ENCODE measurements around the gene CASP10. TPM values are rescaled to one million over a fixed set of nuclear protein-coding genes. Genes with fewer than 3 reads are reported as not detected.
A peak's percentile ranks its signal among the peaks of the same experiment; 100 is the strongest.

Gene CASP10
- total and polyA plus RNA-seq, 9 of the 15 experiments (the other 6 are each of a cell fraction or from before 2014, with no cell fraction given): 7.1 to 20.4 (median 10.8) TPM

DNA sequence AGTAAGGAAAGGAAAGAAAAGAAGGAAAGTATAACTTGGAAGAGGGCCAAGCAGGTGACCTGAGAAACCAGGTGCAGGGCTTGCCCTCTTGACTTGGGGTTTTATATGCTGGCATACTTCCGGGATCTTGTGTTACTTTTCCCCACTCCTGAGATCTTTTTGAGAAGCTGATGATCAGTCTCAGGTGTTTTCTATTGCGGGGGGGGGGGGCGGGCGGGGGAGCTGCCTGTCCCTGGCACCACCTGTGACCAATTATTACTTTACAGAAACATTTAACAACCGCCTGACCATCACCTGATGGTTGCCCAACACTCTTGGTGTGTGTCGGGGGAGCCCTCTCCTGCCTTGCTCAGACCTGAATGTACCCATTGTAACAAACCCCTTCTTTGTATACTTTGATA lies 6.9 kb upstream of the CASP10 start:
- Histone ChIP-seq H3K4me2 (ENCODE audit: insufficient read depth, low read length) (no peak overlapping the region), H3K9me3 (replicated peaks; ENCODE audit: control insufficient read depth, insufficient read depth, low read depth, low read length) (no peaks in the 10 kb centered on the region; the same call in 1 of the 2 replicates), H3K27me3 (ENCODE audit: control insufficient read depth in 2 of 2, insufficient read depth in 2 of 2, low read length in 2 of 2) (no peaks in the 10 kb centered on the region), H3K79me2 (ENCODE audit: control insufficient read depth, insufficient read depth, low read length) (no peaks in the 10 kb centered on the region), H3K9me1 (ENCODE audit: control insufficient read depth, insufficient read depth, low read length) (no peaks in the 10 kb centered on the region), H4K20me1 (replicated peaks; ENCODE audit: control insufficient read depth, insufficient read depth, low read length) (no peaks in the 10 kb centered on the region), H2AFZ (ENCODE audit: low read depth, low read length) (no peak overlapping the region; the same call in 1 of the 2 replicates), H3K9ac (ENCODE audit: insufficient read depth in 1 of 2, low read depth in 2 of 2, low read length in 2 of 2) (no peak overlapping the region), H3K4me3 (no peak overlapping the region), H3K36me3 (ENCODE audit: control insufficient read depth, insufficient read depth, low read length) (no peaks in the 10 kb centered on the region), H3K4me1 (replicated peaks in 1 of 2; ENCODE audit: control insufficient read depth in 2 of 2, insufficient read depth in 2 of 2, low read length in 2 of 2) (peaks cover 0 to 6% of the 10 kb centered on the region in 2 experiments; a peak in 3 of 5 replicates), H3K27ac (ENCODE audit: extremely low read depth, low read depth, low read length) (no peak overlapping the region)
- WGBS (ENCODE audit: insufficient coverage, low coverage, missing lambda C conversion rate): 64% methylated on average over 5 of the region's 6 CpGs
- TF ChIP-seq HMG20B (CRISPR knock-in tag; IDR thresholded peaks at IDR 0.05) (no peak), NFIC (IDR thresholded peaks at IDR 0.05) (0 out of 2 replicates have a peak, but pooled peaks have one; percentile 35)
- no TSS peak for BruUV-seq (replicated peaks)
- CTCF ChIA-PET (ENCODE audit: low intra/inter-chr PET ratio): interaction anchor here (1.0 kb wide), 1 partner anchor 270 kb away, joined by 3 read pairs; no protein-coding TSS in a partner anchor
- in situ Hi-C loops (cut with MboI) (loop anchor here (5.0 to 25.0 kb wide), 2 partner anchors 269 to 464 kb away; no protein-coding TSS in a partner anchor), intact Hi-C loops (cut with micrococcal nuclease) (loop anchor here (5.0 kb wide), 1 partner anchor 214 kb away; the partner anchor contains the start of gene ORC2)
- no peak for ATAC-seq
- DNase-seq (ENCODE audit: extremely low read depth in 1 of 4, low spot score in 3 of 4): no peak
- POLR2A ChIA-PET: no interaction called here
- no peak for FAIRE-seq

- intact Hi-C loops (cut with micrococcal nuclease) (loop anchor here (5.0 kb wide), 2 partner anchors 182 to 377 kb away; no protein-coding TSS in a partner anchor), in situ Hi-C loops (cut with MboI) (loop anchor here (25.0 kb wide), 1 partner anchor 468 kb away; no protein-coding TSS in a partner anchor)
- TF ChIP-seq EGR1 (conservative IDR thresholded peaks at IDR 0.05) (no peak), SMAD4 (CRISPR knock-in tag; conservative IDR thresholded peaks at IDR 0.05) (no peak), GATA2 (CRISPR knock-in tag; IDR thresholded peaks at IDR 0.05) (no peak), NUFIP1 (IDR thresholded peaks at IDR 0.05; ENCODE audit: partially characterized antibody) (no peak), EP300 (IDR thresholded peaks at IDR 0.05; ENCODE audit: low read length) (no peak), TAF9B (IDR thresholded peaks at IDR 0.05; ENCODE audit: partially characterized antibody) (no peak), PPARD (CRISPR knock-in tag; IDR thresholded peaks at IDR 0.05) (no peak), GTF2F1 (IDR thresholded peaks at IDR 0.05; ENCODE audit: low read depth, low read length) (no peak), NR4A1 (CRISPR knock-in tag; IDR thresholded peaks at IDR 0.05) (no peak), NR4A1 (tag; IDR thresholded peaks at IDR 0.05) (no peak), CBX8 (IDR thresholded peaks at IDR 0.05; ENCODE audit: borderline replicate concordance, extremely low read depth, low read depth, low read length, poor library complexity, severe bottlenecking) (no peak)
- H3K27me3 ChIP-seq (ENCODE audit: control insufficient read depth in 2 of 2, insufficient read depth in 2 of 2, low read length in 2 of 2): no peaks in the 10 kb centered on the region
- H3K9ac ChIP-seq (ENCODE audit: insufficient read depth in 1 of 2, low read depth in 2 of 2, low read length in 2 of 2): no peak overlapping the region
- ChIA-PET POLR2A (no interaction called here), CTCF (ENCODE audit: low intra/inter-chr PET ratio) (no interaction called here)
- no peak for ATAC-seq
- no peak for DNase-seq (ENCODE audit: extremely low read depth in 1 of 4, low spot score in 3 of 4)
- H2AFZ ChIP-seq (ENCODE audit: low read depth, low read length): no peak overlapping the region
- peaks cover 0 to 3% of the 10 kb centered on the region in 2 experiments; a peak in 3 of 5 replicates for H3K4me1 ChIP-seq (replicated peaks in 1 of 2; ENCODE audit: control insufficient read depth in 2 of 2, insufficient read depth in 2 of 2, low read length in 2 of 2)
- WGBS (ENCODE audit: insufficient coverage, low coverage, missing lambda C conversion rate): 67% methylated on average over 3 of the region's 3 CpGs
- H4K20me1 ChIP-seq (replicated peaks; ENCODE audit: control insufficient read depth, insufficient read depth, low read length): no peaks in the 10 kb centered on the region; the same call in 1 of the 2 replicates
- BruUV-seq (replicated peaks): no TSS peak
- no peak overlapping the region for H3K4me3 ChIP-seq
- H3K36me3 ChIP-seq (ENCODE audit: control insufficient read depth, insufficient read depth, low read length): no peaks in the 10 kb centered on the region
- H3K9me3 ChIP-seq (replicated peaks; ENCODE audit: control insufficient read depth, insufficient read depth, low read depth, low read length): no peaks in the 10 kb centered on the region; the same call in 1 of the 2 replicates
- FAIRE-seq: no peak
- peaks cover 23% of the 10 kb centered on the region for H3K79me2 ChIP-seq (ENCODE audit: control insufficient read depth, insufficient read depth, low read length)
- H3K27ac ChIP-seq (ENCODE audit: extremely low read depth, low read depth, low read length): no peak overlapping the region
- H3K9me1 ChIP-seq (ENCODE audit: control insufficient read depth, insufficient read depth, low read length): no peaks in the 10 kb centered on the region
- H3K4me2 ChIP-seq (ENCODE audit: insufficient read depth, low read length): no peak overlapping the region
Observed at GRCh38 chr2:201180010-201180409, 2.9 kb upstream of the CASP10 start.

All from K562 (cell line).